Stimulated activated CD4-positive, alpha-beta T cell treated with anti-CD3 and anti-CD28 coated beads, Interleukin-15, amount 100 ng/mL, for 24 hours (primary cell): ENCODE results near the gene CLTC.
"Not testable (repeated sequence)": the region's sequence is repeated elsewhere in the genome, so short reads cannot be mapped to it uniquely, and the experiment has no call there.

Experiments
- DNase-seq: peaks from one replicate; pipeline ENCODE4 v3.0.0-alpha.2; 2020

CLTC gene

DNA sequence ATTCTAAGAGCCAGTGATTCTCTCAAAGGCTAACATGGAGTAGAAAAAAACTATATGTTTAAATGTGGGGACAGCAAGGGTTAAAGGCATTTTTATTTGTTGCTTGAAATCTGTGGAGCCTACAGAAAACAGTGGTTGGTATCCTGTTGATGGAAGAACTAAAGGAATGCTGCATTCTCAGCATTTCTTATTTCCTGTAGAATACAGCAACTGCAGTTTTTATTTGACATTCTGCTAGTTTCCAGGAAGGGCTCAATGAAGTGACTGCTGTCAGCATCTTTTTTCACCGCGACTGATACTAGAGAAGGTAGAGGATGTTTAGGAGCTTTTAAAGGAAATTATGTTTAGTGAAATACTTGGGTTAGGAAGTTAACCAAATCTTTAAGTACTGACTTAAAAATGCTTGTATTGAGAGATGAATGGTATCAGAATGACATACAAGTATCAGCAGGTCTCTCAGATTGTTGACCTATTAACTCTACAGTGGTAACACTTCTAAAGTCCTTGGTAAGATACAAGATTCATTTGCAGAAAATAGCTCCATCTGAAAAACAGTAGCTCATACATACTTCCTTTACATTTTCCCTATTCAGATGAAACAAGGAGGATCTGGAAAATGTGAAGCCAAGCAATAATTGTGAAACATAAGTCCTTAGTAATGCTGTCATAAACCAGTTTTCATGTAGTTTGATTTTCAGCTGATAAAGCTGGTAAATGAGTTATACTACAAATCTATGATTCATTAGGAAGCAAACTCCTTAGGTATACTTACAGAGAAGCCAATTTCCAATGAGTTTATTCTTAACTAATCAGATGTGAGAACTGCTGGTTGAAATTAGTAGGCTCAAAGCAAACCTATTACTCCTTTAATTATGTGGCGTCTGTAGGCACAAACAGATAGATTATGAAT is 15.2 kb downstream of the CLTC start:
- DNase-seq: no peak

DNA sequence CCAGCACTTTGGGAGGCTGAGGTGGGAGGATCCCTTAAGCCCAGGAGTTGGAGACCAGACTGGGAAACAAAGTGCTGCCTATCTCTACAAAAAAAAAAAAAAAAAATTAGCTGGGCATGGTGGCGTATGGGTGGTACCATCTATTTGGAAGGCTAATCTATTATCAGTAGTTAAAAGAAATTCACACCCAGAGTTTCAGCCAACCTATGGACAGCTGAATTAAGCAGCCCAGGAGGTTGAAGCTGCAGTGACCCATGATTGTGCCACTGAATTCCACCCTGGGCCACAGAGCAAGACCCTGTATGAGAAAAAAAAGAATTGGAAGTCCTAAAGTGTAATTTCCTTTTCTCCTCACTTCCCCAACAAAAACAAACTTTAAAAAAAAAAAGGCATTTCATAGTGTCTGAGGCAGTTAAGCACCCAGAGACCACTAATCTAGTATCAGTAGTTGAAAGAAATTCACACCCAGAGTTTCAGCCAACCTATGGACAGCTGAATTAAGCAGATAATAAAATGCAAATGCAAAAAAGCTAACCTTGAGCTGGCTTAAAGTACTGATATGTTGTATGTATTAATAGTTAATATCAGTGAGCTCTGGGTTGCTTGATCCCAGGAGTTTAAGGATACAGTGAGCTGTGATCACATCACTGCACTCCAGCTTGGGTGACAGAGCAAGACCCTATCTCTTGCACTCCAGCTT is 18.1 kb downstream of the CLTC start:
- no peak for DNase-seq

DNA sequence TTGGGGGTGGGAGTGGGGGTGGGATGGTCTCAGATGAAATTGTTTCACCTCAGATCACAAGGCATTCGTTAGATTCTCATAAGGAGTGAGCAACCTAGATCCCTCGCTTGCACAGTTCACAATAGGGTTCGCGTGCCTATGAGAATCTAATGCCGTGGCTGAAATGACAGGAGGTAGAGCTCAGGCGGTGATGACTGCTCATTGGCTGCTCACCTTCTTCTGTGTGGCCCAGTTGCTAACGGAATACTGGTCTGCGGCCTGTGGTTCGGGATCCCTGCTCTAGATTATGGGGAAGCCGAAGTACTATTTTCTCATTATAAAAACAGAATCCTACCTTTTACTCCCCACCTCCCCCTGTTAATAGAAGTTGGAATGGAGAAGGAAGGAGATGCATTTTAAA is 18.9 kb downstream of the CLTC start:
- no peak for DNase-seq

DNA sequence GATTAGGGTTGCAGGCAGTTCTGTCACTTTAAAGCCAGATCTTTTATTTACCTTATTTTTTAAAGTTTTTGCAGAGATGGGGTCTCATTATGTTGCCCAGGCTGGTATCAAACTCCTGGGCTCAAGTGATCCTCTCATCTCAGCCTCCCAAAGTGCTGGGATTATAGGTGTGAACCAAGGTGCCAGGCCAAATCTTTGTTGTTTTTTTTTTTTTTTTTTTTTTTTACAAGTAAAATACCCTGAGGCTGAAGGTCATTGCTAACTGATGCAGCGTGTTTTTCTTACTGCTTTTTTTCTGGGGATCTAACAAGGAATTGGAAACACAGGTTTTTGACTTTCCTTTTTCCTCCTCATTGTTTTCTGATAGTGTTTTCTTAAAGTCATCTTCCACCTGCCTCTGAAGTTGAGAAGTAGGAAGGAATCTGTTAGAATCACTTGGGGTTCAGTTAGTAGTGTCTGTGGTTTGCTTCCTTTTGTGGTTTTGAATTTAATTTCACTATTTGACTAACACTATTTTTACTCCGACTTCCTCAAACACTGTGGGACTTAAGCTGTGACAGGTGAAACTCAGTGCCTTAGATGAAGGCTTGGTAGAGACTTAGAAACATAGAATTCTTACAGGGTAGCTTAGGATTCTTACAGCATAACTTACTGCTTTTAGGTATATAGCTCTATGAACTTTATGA is 22.2 kb downstream of the CLTC start:
- peak; percentile 12 for DNase-seq

DNA sequence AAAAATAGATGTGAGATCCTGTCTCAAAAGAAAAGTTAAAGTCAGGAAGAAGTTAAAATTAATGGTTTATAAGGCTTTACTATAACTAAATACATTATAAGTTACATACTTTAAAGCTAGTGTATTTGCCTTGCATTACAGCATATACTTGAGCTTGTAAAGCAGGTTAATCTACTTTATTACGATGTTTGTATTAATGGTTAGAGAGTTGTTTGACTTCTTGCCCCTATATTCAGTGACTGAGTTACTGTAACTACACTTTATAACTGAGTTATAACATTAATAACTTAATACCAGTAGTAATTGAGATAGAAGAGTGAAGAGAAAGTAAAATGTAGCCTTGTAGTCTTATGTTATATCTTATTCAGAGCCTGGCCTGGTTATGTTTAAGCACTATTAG is 22.9 kb downstream of the CLTC start:
- no peak for DNase-seq

DNA sequence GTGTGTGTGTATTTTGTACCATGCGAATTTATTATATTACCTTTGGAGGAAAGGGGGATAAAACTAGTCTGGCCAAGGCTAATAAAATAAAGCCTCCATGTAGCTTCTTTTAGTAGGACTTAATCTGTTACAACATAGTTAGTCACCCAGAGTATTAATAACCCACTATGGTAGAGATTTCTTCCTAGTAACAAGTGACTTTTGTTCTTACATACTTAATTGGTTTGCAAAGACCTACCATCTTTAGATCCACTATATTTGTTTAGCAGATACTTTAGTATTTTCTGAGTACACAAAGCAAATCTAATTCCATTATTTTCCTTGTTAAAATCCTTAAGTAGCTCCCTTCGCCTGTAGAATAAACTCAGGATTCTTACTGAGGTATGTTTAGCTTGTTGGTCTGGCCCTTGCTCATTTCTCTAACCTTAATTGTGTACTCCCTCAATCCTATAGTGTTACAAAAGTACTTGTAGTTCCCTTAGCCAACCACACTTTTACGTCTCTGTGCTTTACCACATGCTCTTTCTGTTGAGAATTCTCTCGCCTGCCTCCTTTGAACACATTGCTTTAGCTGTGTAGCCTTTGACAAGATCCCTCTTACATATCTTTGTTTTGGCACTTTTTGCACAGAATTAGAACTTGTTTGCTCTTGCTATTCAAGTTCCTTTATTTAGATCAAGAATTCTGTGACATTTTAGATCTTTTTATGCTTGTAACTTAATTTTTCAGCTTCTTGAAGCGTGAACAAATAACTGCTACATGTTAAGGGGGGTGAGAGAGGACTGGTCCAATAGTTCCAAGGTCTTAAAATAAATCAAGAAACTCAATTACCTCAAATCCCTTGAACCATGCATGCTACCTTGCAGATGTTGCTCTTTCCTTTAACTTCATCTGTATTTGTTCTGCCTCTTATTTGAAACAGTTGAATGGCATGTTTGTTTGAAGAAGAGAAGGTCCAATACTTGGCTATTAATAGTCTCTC is 23.8 kb downstream of the CLTC start:
- no peak for DNase-seq

DNA sequence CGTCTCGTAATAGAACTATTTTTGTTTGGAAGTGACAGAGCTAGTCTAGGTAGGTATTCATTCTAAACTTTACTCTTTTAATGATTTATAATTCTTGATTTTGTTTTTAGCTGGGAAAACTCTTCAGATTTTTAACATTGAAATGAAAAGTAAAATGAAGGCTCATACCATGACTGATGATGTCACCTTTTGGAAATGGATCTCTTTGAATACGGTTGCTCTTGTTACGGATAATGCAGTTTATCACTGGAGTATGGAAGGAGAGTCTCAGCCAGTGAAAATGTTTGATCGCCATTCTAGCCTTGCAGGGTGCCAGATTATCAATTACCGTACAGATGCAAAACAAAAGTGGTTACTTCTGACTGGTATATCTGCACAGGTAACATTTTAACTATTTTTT is 27.6 kb downstream of the CLTC start:
- DNase-seq: no peak

DNA sequence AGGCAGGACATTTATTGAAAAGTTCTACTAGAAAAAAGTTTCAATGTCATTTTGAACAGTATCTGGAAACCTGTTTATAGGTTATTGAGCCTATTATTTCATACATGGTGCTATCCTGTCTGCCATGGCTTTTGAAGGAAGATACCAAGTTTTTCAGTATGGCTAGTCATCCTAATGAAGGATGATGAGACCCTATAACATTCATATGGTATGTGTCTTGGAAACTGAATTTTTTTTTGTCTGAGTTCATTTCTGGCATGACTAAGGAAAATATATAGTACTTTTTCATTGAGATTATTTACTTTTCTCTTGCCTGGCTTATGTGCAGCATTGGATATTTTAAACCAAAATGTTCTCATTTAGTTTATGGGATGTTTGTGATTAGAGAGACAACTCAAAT is 30.2 kb downstream of the CLTC start:
- DNase-seq: no peak

DNA sequence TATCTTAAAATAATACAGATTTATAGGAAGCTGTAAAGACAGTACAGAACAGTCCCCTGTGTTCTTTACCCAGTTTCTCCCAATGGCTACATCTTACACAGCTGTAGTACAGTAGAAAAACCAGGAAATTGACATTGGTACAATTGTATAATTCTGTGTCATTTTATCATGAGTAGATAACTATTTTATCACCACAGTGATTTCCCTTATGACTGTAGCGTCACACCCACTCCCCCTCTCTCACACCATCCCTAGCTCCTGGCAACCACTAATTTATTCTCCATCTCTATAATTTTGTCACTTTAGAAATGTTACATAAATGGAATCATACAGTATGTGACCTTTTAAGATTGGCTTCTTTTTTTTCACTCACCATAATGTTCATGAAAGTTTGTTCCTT is 30.9 kb downstream of the CLTC start:
- no peak for DNase-seq

DNA sequence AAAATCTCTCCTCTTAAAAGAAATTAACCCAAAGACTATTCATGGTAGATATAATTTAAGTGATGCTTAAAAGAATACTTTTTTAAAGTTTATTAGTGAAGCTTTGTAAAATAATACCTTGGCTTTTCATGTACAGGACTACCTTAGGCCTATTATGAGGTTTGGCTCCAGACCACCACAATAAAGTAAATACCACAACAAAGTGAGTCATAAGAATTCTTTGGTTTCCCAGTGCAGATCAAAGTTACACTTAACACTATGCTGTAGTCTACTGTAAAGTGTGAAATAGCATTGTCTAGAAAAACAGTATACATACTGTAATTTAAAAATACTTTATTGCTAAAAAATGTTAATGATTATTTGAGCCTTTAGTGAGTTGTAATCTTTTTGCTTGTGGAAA is 31.7 kb downstream of the CLTC start:
- no peak for DNase-seq

DNA sequence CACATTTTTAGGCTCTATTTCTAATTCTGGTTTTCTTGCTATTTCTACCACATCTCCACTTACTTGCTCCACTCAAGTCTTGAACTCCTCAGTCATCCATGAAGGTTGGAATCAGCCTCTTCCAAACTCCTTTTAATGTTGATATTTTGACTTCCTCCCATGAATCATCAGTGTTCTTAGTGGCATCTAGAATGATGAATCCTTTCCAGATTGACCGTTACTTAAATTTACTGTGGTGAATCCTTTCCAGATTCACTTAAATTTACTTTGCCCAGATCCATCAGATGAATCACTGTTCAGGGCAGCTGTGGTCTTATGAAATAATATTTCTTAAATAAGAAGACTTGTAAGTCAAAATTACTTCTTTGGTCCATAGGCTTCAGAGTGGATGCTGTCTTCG is 32.4 kb downstream of the CLTC start:
- DNase-seq: no peak

DNA sequence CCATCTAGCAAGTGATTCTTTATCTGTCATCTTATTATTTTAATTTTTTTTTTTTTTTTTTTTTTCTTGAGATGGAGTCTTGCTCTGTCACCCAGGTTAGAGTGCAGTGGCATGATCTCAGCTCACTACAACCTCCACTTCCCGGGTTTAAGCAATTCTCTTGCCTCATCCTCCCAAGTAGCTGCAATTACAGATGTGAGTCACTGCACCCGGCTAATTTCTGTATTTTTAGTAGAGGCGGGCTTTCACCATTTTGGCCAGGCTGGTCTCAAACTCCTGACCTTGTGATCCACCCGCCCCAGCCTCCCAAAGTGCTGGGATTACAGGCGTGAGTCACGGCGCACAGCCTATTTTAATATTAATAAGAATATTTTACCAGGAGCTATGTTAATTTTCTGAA is 36.9 kb downstream of the CLTC start:
- DNase-seq: not testable (repeated sequence)

DNA sequence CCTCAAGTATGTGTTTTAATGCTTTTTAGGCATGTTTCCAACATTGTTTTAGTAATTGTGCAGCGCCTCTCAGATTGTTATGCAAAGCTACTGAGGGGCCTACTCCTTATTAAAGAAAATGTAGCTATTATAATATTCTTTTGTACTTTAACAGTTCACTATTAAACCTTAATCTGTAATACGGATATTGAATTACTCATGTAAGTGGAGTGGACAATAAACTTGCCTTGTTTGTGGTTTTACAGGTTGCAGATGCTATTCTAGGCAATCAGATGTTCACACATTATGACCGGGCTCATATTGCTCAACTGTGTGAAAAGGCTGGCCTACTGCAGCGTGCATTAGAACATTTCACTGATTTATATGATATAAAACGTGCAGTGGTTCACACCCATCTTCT is 46.5 kb downstream of the CLTC start:
- DNase-seq: no peak

DNA sequence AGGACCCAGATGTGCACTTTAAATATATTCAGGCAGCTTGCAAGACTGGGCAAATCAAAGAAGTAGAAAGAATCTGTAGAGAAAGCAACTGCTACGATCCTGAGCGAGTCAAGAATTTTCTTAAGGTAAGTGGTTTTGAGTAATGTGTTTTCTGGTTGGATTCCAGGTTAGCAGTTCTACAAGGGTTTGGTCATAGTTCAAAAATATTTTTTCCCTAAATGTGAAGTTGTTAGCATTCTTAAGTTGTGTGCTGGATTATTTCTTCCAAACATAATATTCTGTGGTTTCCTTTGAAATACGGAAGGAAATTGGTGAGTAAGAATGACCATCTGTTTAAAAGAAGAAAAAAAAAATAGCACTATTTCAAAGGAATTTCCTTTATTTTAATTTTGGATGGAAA is 49.1 kb downstream of the CLTC start:
- DNase-seq: no peak

DNA sequence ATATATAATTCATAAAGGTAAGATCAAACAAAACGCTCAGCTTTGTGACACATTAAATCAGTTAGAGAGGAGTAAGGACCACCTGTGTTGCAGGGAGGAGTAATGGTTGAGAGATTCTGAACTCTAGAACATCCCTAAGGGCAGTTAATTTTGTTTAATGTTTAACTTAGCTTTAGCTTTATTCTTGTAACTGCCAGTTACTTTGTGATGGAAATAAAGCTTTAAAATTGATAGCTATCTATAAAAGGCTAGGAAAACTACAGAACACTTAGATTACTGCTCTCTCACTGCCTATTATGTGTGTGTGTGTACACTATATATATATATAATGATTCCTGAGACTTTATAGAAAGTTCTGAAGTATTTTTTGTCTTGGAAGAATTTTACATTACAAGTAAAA is 49.7 kb downstream of the CLTC start:
- no peak for DNase-seq

DNA sequence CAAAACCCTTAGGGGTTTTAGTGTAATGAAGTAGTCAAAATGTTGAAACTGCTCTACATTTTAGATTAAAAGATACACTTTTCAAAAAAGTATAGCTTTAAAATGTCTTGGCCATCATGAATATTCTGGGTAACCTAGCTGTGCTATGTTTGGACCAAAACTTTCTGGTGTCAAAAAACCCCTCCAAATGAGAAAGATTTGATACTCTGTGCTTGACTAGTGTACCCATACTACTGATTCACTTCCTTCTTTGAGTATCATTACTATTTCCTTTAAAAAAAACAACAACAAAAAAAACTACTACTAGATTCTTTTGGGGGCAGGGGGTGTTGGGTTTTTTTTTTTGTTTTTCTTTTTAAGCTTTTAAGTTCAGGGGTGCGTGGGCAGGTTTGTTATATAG is 50.2 kb downstream of the CLTC start:
- DNase-seq: no peak

DNA sequence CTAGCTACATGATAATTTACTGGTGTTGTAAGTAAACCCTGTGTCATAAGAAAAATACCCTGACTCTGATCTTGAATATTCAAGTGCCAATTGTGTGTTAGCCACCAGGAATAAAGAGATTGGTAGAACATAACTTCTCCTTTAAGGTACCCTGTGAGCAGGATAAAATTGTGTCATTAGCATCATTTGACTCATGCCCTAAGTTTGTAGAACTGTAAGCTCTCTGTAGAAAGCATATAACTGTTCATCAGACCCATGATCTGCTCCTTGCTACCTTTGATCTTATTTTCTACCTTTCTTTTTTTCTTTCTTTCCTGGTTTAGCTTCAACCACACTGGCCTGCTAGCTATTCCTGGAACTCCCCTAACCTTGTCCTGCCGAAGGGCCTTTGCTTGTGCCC is 51.7 kb downstream of the CLTC start:
- DNase-seq: no peak

DNA sequence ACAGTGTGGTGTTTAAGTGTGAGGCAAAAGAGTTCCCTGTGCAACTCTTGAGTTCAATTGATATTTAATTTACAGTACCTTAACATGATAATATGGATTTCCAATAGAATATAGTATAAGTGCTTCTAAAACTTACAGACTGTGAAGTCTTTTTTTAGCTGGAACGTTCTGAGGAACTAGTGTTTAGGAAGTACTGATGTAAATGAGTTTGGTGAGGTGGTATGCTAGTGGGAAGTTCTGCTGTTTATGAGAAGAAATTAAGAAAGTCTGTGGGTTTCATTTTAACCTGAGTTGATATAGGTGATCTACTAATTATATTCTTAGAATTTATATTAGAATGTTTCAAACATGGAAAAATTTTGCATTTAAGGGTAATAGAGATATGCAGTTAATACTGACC is 55.5 kb downstream of the CLTC start:
- no peak for DNase-seq

DNA sequence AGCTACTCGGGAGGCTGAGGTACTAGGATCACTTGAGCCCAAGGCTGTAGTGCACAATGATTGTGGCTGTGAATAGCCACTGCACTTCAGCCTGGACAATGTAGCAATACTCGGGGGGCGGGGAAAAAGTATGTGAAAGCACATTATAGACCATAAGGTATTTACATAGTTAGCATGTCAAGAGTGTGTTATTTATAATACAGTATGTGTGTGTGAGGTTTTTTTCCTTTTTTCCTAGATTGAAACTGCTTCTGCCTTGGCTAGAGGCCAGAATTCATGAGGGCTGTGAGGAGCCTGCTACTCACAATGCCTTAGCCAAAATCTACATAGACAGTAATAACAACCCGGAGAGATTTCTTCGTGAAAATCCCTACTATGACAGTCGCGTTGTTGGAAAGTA is 57.0 kb downstream of the CLTC start:
- DNase-seq: no peak

DNA sequence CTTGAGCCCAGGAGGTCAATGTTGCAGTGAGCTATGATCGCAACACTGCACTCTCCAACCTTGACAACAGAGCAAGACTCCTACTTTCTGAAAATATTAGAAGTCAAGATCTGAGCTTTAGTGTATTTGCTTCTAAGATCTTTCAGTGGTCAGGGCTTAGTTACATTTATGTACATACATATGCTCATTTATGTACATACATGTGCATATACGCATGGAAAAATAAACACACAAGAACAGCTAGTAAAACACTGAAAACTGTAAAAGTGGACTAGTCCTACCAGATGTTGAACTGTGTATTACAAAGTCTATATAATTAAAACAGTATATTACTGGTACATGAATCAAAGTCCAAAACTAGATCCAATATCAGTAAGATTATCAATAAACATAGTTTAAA is 59.2 kb downstream of the CLTC start:
- DNase-seq: no peak

DNA sequence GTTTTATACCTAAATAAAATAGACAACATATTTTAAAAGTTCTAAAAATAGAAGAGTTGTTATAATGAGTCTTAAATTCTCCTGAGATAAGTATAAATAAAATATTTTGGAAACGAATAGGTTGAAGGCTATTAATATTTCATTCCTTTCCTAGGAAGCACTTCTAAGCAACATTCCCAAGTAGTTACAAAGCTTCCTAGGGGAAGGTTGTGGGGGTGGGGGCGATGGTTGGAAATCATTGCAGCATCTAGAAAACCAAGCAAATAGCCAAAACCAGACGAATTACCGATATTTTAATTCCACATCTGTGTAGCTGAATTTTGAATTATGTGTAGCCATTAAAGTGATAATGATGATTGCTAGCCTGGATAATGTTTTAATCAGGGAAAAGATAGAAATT is 60.6 kb downstream of the CLTC start:
- DNase-seq: no peak

DNA sequence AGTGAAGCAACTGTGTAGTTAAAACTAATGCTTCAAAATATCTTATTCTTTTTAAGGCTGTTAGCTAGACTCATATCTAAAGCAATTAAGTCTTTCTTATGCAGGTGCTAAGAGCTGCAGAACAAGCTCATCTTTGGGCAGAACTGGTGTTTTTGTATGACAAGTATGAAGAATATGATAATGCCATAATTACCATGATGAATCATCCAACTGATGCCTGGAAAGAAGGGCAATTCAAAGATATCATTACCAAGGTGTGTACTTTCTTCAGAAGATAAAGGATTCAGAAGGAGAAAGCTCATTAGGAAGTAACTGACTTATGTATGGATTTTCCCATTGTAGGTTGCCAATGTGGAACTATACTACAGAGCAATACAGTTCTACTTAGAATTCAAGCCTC is 63.6 kb downstream of the CLTC start:
- DNase-seq: no peak

DNA sequence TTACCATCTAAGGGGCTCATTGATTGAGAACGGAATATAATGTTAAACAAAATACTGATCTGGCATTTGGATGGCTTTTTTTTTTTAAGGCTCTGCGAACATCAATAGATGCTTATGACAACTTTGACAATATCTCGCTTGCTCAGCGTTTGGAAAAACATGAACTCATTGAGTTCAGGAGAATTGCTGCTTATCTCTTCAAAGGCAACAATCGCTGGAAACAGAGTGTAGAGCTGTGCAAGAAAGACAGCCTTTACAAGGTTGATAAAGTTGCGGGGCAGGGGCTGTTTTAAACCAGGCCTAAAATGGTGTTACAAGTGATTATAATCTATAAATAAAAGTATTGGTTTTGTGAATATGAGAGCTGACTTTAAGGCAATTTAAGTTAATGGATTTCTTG is 65.3 kb downstream of the CLTC start:
- no peak for DNase-seq
